K562 (cell line): ENCODE data around the gene YBX3. TPM values are rescaled to one million over a fixed set of nuclear protein-coding genes. Genes with fewer than 3 reads are reported as not detected.

Experiments used
- AFF1 ChIP-seq, 2 experiments: fragments of 450-650 bp; IDR thresholded peaks; 2 replicates each; pipeline ENCODE4 v1.6.1; 2018; ENCODE audit warnings: mild to moderate bottlenecking in 2 of 2, low read depth in 1 of 2; ENCODE audit not compliant: partially characterized antibody in 2 of 2
- HNRNPH1 ChIP-seq: fragments of 200-400 bp; formaldehyde crosslinking; optimal IDR thresholded peaks from 2 replicates; pipeline ENCODE3; 2017; ENCODE audit warnings: low read depth, mild to moderate bottlenecking, low read length, moderate library complexity
- PHF8 ChIP-seq: fragments of 200-600 bp; sonication (generic); IDR thresholded peaks from 2 replicates; pipeline ENCODE4 v1.6.1; 2012; ENCODE audit warnings: mixed run types, mild to moderate bottlenecking, inconsistent platforms, low read length, moderate library complexity, borderline replicate concordance
- POLR3A ChIP-seq: IDR thresholded peaks from 2 replicates; pipeline ENCODE4 v1.6.1; 2011; ENCODE audit warnings: borderline replicate concordance, mild to moderate bottlenecking, moderate library complexity; ENCODE audit not compliant: insufficient read length, insufficient read depth; ENCODE audit errors: extremely low read depth
- RFX7 ChIP-seq: fragments of 250-450 bp; sonication (Bioruptor Pico); IDR thresholded peaks from 2 replicates; pipeline ENCODE4 v1.5.1; 2021; ENCODE audit warnings: mild to moderate bottlenecking
- RNF219 ChIP-seq: fragments of 250-450 bp; sonication (Bioruptor Pico); IDR thresholded peaks from 2 replicates; pipeline ENCODE4 v1.5.0; 2022; ENCODE audit warnings: mild to moderate bottlenecking
- SRF ChIP-seq, 2 experiments: fragments of 250-450, 450-650 bp in 1 of 2; sonication (Bioruptor Pico) in 1 of 2; sonication (generic) in 1 of 2; formaldehyde crosslinking; IDR thresholded peaks; 2 replicates each; pipeline versions ENCODE4 v1.5.0 to v1.5.1; 2020 to 2022; ENCODE audit warnings: mild to moderate bottlenecking in 1 of 2, missing genetic modification reagents in 1 of 2
- ZNF586 ChIP-seq: fragments of 450-650 bp; formaldehyde crosslinking; conservative IDR thresholded peaks from 2 replicates; pipeline ENCODE4 v1.4.0; 2020; ENCODE audit warnings: mild to moderate bottlenecking, moderate library complexity
- ZNF780A ChIP-seq: fragments of 250-450 bp; sonication (Bioruptor Pico); IDR thresholded peaks from 2 replicates; pipeline ENCODE4 v1.5.0; 2021; ENCODE audit warnings: mild to moderate bottlenecking
- ZSCAN29 ChIP-seq: fragments of 450-650 bp; IDR thresholded peaks from 2 replicates; pipeline ENCODE4 v1.6.1; 2017
- polyA plus RNA-seq, 8 experiments: library from polyadenylated mRNA; depleted of rRNA in 4 of 8; stranded (reverse) in 5 of 8; unstranded in 3 of 8; fragments of >200 nt; fragmentation: Nextera tagmentation in 2 of 8; fragmentation: Illumina TruSeq in 1 of 8; extraction: Ambion mirVana in 2 of 8; extraction: Trizol in 1 of 8; gene quantifications; 2 replicates each; pipeline versions ENCODE4 v1.2.1 to v1.2.3, GENCODE V29; 2011 to 2014; ENCODE audit warnings: inconsistent platforms in 1 of 8, missing spikeins in 1 of 8
- total RNA-seq, 7 experiments: library from RNA; depleted of rRNA in 6 of 7; stranded (reverse); fragments of >200 nt in 6 of 7; fragmentation: Illumina TruSeq in 2 of 7; extraction: Trizol in 2 of 7; gene quantifications; 2 replicates each; pipeline versions ENCODE4 v1.2.1 to v1.2.3, GENCODE V29; 2011 to 2021; ENCODE audit warnings: low replicate concordance in 1 of 7
- TF ChIP-seq, protein P1 (sequence below): sonication (generic); formaldehyde crosslinking; IDR thresholded peaks from 2 replicates; pipeline ENCODE4 v1.8.0; 2022; ENCODE audit warnings: mild to moderate bottlenecking, missing genetic modification reagents
- TF ChIP-seq, protein P2 (sequence below): fragments of 250-450 bp; sonication (Bioruptor Pico); IDR thresholded peaks from 2 replicates; pipeline ENCODE4 v1.4.0; 2020; ENCODE audit warnings: mild to moderate bottlenecking, moderate library complexity
- TF ChIP-seq, protein P3 (sequence below): fragments of 450-650 bp; IDR thresholded peaks from 2 replicates; pipeline ENCODE4 v1.6.1; 2016; ENCODE audit warnings: low read depth, mild to moderate bottlenecking, moderate library complexity

Gene YBX3
- total and polyA plus RNA-seq, 9 of the 15 experiments (the other 6 are each of a cell fraction or from before 2014, with no cell fraction given): 47.0 to 239 (median 81.5) TPM

DNA sequence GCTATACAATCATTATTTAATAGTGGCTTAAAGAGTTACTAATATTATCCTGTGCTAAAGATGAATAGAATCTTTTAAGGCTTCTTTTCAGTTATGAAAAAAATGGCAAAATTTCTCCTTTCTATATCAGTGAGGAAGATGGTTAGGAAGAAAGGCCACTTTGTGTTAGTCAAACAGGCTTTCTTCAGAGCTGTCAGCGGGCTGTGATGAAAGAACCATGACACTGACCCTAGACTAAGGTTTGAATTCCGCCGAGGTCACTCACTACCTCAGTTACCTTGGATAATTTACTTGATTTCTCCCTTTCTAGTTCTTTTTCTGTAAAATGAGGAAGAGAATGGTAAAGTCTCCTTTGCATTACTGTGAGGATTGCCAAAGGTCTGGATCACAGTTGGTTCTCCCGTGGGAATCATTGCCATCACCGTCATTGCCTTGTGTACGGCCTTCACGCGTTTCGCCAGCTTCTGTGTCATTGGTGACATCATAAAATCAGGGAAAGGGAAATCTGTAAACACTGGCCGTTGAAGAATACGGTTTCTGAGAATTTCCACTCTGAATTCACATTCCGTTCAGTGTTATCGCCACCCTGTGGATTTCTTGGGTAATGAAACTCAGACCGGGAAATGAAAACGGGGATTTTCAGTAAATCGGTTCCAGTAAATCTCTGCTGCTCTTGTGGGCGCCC is 26.7 kb upstream of the YBX3 start (continued):
- TF ChIP-seq, protein P1, sequence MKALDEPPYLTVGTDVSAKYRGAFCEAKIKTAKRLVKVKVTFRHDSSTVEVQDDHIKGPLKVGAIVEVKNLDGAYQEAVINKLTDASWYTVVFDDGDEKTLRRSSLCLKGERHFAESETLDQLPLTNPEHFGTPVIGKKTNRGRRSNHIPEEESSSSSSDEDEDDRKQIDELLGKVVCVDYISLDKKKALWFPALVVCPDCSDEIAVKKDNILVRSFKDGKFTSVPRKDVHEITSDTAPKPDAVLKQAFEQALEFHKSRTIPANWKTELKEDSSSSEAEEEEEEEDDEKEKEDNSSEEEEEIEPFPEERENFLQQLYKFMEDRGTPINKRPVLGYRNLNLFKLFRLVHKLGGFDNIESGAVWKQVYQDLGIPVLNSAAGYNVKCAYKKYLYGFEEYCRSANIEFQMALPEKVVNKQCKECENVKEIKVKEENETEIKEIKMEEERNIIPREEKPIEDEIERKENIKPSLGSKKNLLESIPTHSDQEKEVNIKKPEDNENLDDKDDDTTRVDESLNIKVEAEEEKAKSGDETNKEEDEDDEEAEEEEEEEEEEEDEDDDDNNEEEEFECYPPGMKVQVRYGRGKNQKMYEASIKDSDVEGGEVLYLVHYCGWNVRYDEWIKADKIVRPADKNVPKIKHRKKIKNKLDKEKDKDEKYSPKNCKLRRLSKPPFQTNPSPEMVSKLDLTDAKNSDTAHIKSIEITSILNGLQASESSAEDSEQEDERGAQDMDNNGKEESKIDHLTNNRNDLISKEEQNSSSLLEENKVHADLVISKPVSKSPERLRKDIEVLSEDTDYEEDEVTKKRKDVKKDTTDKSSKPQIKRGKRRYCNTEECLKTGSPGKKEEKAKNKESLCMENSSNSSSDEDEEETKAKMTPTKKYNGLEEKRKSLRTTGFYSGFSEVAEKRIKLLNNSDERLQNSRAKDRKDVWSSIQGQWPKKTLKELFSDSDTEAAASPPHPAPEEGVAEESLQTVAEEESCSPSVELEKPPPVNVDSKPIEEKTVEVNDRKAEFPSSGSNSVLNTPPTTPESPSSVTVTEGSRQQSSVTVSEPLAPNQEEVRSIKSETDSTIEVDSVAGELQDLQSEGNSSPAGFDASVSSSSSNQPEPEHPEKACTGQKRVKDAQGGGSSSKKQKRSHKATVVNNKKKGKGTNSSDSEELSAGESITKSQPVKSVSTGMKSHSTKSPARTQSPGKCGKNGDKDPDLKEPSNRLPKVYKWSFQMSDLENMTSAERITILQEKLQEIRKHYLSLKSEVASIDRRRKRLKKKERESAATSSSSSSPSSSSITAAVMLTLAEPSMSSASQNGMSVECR (CRISPR knock-in tag): no peak
- TF ChIP-seq, protein P2, sequence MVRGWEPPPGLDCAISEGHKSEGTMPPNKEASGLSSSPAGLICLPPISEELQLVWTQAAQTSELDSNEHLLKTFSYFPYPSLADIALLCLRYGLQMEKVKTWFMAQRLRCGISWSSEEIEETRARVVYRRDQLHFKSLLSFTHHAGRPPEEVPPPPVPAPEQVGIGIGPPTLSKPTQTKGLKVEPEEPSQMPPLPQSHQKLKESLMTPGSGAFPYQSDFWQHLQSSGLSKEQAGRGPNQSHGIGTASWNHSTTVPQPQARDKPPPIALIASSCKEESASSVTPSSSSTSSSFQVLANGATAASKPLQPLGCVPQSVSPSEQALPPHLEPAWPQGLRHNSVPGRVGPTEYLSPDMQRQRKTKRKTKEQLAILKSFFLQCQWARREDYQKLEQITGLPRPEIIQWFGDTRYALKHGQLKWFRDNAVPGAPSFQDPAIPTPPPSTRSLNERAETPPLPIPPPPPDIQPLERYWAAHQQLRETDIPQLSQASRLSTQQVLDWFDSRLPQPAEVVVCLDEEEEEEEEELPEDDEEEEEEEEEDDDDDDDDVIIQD: no peak
- TF ChIP-seq RFX7: no peak
- no peak for TF ChIP-seq PHF8
- no peak for TF ChIP-seq RNF219 (CRISPR knock-in tag)
- TF ChIP-seq SRF (CRISPR knock-in tag; IDR thresholded peaks at IDR 0.05): no peak
- TF ChIP-seq, protein P3, sequence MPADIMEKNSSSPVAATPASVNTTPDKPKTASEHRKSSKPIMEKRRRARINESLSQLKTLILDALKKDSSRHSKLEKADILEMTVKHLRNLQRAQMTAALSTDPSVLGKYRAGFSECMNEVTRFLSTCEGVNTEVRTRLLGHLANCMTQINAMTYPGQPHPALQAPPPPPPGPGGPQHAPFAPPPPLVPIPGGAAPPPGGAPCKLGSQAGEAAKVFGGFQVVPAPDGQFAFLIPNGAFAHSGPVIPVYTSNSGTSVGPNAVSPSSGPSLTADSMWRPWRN: no peak
- no peak for TF ChIP-seq ZNF586 (CRISPR knock-in tag)
- TF ChIP-seq HNRNPH1: no peak
- peak; percentile 62; the same call in 1 of the 2 replicates for TF ChIP-seq ZSCAN29
- TF ChIP-seq ZNF780A (CRISPR knock-in tag): no peak
- TF ChIP-seq POLR3A: no peak
- no peak for TF ChIP-seq AFF1 (IDR thresholded peaks at IDR 0.05; ENCODE audit: low read depth in 1 of 2, partially characterized antibody in 2 of 2)
